SK-N-SH (cell line): ENCODE results near the gene PPP1R9A.

Source experiments
- CHD2 ChIP-seq: fragments of 150-350 bp; IDR thresholded peaks from 2 replicates; pipeline ENCODE4 v1.6.1; 2018; ENCODE audit warnings: low read length; ENCODE audit not compliant: partially characterized antibody
- GATA2 ChIP-seq: sonication (generic); formaldehyde crosslinking; IDR thresholded peaks from 2 replicates; pipeline ENCODE4 v1.5.0; 2020; ENCODE audit warnings: mild to moderate bottlenecking, missing genetic modification reagents
- MAX ChIP-seq: IDR thresholded peaks from 2 replicates; pipeline ENCODE4 v1.4.0; 2012; ENCODE audit warnings: low read depth
- NFIC ChIP-seq: IDR thresholded peaks from 2 replicates; pipeline ENCODE4 v1.4.0; 2012; ENCODE audit warnings: borderline replicate concordance
- POLR2AphosphoS5 ChIP-seq: IDR thresholded peaks from 2 replicates; pipeline ENCODE4 v1.6.1; 2012; ENCODE audit warnings: low read depth, low read length
- RAD21 ChIP-seq: IDR thresholded peaks from 2 replicates; pipeline ENCODE4 v1.6.1; 2012; ENCODE audit warnings: mild to moderate bottlenecking, low read length
- REST ChIP-seq: IDR thresholded peaks from 2 replicates; pipeline ENCODE4 v1.6.1; 2012; ENCODE audit warnings: mild to moderate bottlenecking, low read depth, low read length, moderate library complexity
- RFX5 ChIP-seq: IDR thresholded peaks from 2 replicates; pipeline ENCODE4 v1.6.1; 2012; ENCODE audit warnings: mild to moderate bottlenecking, improper control_type of control experiment, low read length
- TF ChIP-seq, protein P1 (sequence below): fragments of 200-600 bp; sonication (generic); IDR thresholded peaks from 2 replicates; pipeline ENCODE4 v1.6.1; 2017; ENCODE audit warnings: antibody characterized with exemption, mild to moderate bottlenecking, moderate library complexity

DNA sequence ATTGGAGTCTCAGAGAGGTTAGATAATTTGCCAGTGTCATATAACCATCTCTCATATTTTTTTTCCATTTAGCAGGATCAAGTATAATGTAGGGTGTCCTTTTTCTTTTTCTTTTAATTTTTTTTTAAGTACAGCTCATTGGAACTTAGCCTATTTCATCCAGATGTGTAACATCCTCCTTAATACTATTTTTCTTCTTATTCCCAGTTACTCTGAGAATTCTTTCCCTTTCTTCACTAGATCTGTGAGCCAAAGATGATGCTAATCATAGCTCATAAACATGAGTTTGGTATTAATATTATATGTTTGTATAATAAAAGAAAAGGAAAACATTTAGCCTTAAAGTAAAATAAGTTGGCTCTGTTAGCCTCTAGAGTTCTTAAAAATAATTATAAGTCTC lies 32.8 kb downstream of the PPP1R9A start:
- TF ChIP-seq CHD2 = no peak
- no peak for TF ChIP-seq RAD21
- no peak for TF ChIP-seq MAX
- TF ChIP-seq, protein P1, sequence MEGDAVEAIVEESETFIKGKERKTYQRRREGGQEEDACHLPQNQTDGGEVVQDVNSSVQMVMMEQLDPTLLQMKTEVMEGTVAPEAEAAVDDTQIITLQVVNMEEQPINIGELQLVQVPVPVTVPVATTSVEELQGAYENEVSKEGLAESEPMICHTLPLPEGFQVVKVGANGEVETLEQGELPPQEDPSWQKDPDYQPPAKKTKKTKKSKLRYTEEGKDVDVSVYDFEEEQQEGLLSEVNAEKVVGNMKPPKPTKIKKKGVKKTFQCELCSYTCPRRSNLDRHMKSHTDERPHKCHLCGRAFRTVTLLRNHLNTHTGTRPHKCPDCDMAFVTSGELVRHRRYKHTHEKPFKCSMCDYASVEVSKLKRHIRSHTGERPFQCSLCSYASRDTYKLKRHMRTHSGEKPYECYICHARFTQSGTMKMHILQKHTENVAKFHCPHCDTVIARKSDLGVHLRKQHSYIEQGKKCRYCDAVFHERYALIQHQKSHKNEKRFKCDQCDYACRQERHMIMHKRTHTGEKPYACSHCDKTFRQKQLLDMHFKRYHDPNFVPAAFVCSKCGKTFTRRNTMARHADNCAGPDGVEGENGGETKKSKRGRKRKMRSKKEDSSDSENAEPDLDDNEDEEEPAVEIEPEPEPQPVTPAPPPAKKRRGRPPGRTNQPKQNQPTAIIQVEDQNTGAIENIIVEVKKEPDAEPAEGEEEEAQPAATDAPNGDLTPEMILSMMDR = no peak
- TF ChIP-seq GATA2 (CRISPR knock-in tag) = no peak
- TF ChIP-seq POLR2AphosphoS5 = no peak
- TF ChIP-seq NFIC = no peak
- TF ChIP-seq RFX5 = no peak
- TF ChIP-seq REST = no peak
